T-cell (primary cell): ENCODE measurements around the gene BTNL3. TPM values are rescaled to one million over a fixed set of nuclear protein-coding genes. Genes with fewer than 3 reads are reported as not detected.

Source experiments
- ATAC-seq, 4 experiments: fragments of 200-7000 bp in 3 of 4; fragments of 150-1000 bp in 1 of 4; cut with Tn5 transposase; replicated peaks in 1 of 4; 1 replicate in 3 of 4; 2 replicates in 1 of 4; pipeline ENCODE4 v1.10.0; 2021; ENCODE audit warnings: moderate library complexity in 3 of 4, mild to moderate bottlenecking in 2 of 4, moderate number of reproducible peaks in 1 of 4
- CTCF ChIA-PET, 2 donors: fragments of 300-600 bp; sonication (Branson Sonifier 250); formaldehyde crosslinking; loops; one replicate each; lab custom pipeline; 2022; ENCODE audit warnings: antibody characterized with exemption in 2 of 2; lab: Charles Lee
- POLR2A ChIA-PET, 2 donors: fragments of 300-600 bp; sonication (Branson Sonifier 250); formaldehyde crosslinking; loops; one replicate each; lab custom pipeline; 2022; ENCODE audit warnings: antibody characterized with exemption in 2 of 2; lab: Charles Lee
- DNase-seq, 35 experiments: peaks; one replicate each; pipeline versions ENCODE4 v3.0.0 to v3.0.0-alpha.2; 2013 to 2023
- H3K27ac ChIP-seq: one replicate; pipeline ENCODE4 v1.5.1; 2013; ENCODE audit warnings: low read length
- H3K27me3 ChIP-seq, 2 experiments: replicated peaks in 1 of 2; 1 replicate in 1 of 2; 2 replicates in 1 of 2; pipeline versions ENCODE4 v1.6.1 to v1.7.0; 2013; ENCODE audit warnings: low read length in 1 of 2, mixed read lengths in 1 of 2; ENCODE audit not compliant: control insufficient read depth in 2 of 2, insufficient read depth in 2 of 2; ENCODE audit errors: extremely low read depth in 1 of 2
- H3K36me3 ChIP-seq, 2 donors: 1 replicate in 1 of 2; 2 replicates in 1 of 2; pipeline versions ENCODE4 v1.6.1 to v1.7.0; 2013; ENCODE audit warnings: low read length in 1 of 2; ENCODE audit not compliant: control insufficient read depth in 2 of 2, insufficient read depth in 1 of 2; ENCODE audit errors: extremely low read depth in 1 of 2
- H3K4me1 ChIP-seq, 2 experiments: 1 replicate in 1 of 2; 2 replicates in 1 of 2; pipeline versions ENCODE4 v1.6.1 to v1.7.0; 2013; ENCODE audit warnings: low read length in 2 of 2, mixed read lengths in 1 of 2; ENCODE audit not compliant: insufficient read depth in 2 of 2, control insufficient read depth in 1 of 2; ENCODE audit errors: extremely low read depth in 1 of 2
- H3K4me3 ChIP-seq, 2 donors: 1 replicate in 1 of 2; 2 replicates in 1 of 2; pipeline versions ENCODE4 v1.5.1 to v1.7.0; 2013; ENCODE audit warnings: mild to moderate bottlenecking in 2 of 2, low read length in 1 of 2, moderate library complexity in 1 of 2; ENCODE audit not compliant: control insufficient read depth in 1 of 2; ENCODE audit errors: extremely low read depth in 1 of 2
- H3K9me3 ChIP-seq: 2 replicates; pipeline ENCODE4 v1.7.0; 2013
- H3K27ac Mint-ChIP-seq, 2 donors: one replicate each; pipeline ENCODE4 v1.8.0; 2020 to 2021; ENCODE audit warnings: mild to moderate bottlenecking in 2 of 2, mixed read lengths in 2 of 2
- H3K27me3 Mint-ChIP-seq, 2 donors: one replicate each; pipeline ENCODE4 v1.8.0; 2021 to 2022; ENCODE audit warnings: mixed read lengths in 2 of 2
- H3K36me3 Mint-ChIP-seq: one replicate; pipeline ENCODE4 v1.8.0; 2021; ENCODE audit warnings: mixed read lengths
- H3K4me1 Mint-ChIP-seq, 3 donors: one replicate each; pipeline ENCODE4 v1.8.0; 2020 to 2022; ENCODE audit warnings: mixed read lengths in 3 of 3, mild to moderate bottlenecking in 1 of 3
- H3K4me3 Mint-ChIP-seq, 3 donors: one replicate each; pipeline ENCODE4 v1.8.0; 2020 to 2022; ENCODE audit warnings: mild to moderate bottlenecking in 3 of 3, mixed read lengths in 3 of 3, moderate library complexity in 3 of 3
- H3K9me3 Mint-ChIP-seq, 3 donors: one replicate each; pipeline ENCODE4 v1.8.0; 2020 to 2022; ENCODE audit warnings: mixed read lengths in 3 of 3
- WGBS: methylation state at CpG from one replicate; pipeline ENCODE4 v1.1.5; 2013; ENCODE audit warnings: missing lambda C conversion rate; ENCODE audit not compliant: insufficient coverage; 5-methylcytosine and 5-hydroxymethylcytosine counted together
- total RNA-seq, 35 experiments: library from RNA in 6 of 35; stranded (reverse) in 6 of 35; fragments of 120-200 nt in 1 of 35; gene quantifications; one replicate each; pipeline versions ENCODE4 v1.2.1 to v1.2.4 and lab custom pipeline; 2013 to 2026

BTNL3 gene
- total RNA-seq, 5 donors from 2014 or later (not counting 1 experiment from before 2014, with no cell fraction given) = not detected

- DNase-seq = no peak
- H3K4me1 Mint-ChIP-seq = peaks cover 20 to 21% (median 21%) of the 10 kb centered on the region in 3 donors
- 47% methylated on average over 3 of the region's 7 CpGs for WGBS
- peak overlapping the region in 1 of 3 donors; percentile 81 for H3K4me3 Mint-ChIP-seq
- no peaks in the 10 kb centered on the region for H3K36me3 Mint-ChIP-seq
- H3K27me3 Mint-ChIP-seq = peaks cover 76 to 82% of the 10 kb centered on the region in 2 donors
- ATAC-seq = no peak
- Histone ChIP-seq H3K27ac (no peak overlapping the region), H3K36me3 (no peaks in the 10 kb centered on the region), H3K4me1 (peaks cover 0 to 17% of the 10 kb centered on the region in 2 experiments), H3K9me3 (no peaks in the 10 kb centered on the region), H3K27me3 (peaks cover 11 to 72% of the 10 kb centered on the region in 2 experiments), H3K4me3 (no peak overlapping the region)
- H3K9me3 Mint-ChIP-seq = no peaks in the 10 kb centered on the region
- POLR2A ChIA-PET = interaction anchor here in 1 of 2 donors (0.6 kb wide), 1 partner anchor 130 kb away, joined by 5 read pairs; no protein-coding TSS in a partner anchor
- CTCF ChIA-PET = no interaction called here
- H3K27ac Mint-ChIP-seq = no peak overlapping the region
Measured at GRCh38 chr5:181054871-181055459, 66.3 kb downstream of the BTNL3 start.

Other genes starting within 250 kb of the BTNL3 start
- gene OR2Y1, start 248.8 kb upstream of the BTNL3 start, total RNA-seq = not detected
- 100 to 1,000 TPM in 3 of 5 donors, 10 to 100 TPM in 2; 83.1 to 198 (median 145) TPM for gene MGAT1, start 186.0 kb upstream of the BTNL3 start, total RNA-seq
- 10 to 100 TPM; 26.9 to 61.7 (median 54.9) TPM for gene ZFP62, start 127.6 kb upstream of the BTNL3 start, total RNA-seq
- not detected for gene BTNL8, start 89.7 kb upstream of the BTNL3 start, total RNA-seq
- under 1 TPM in 3 of 5 donors, not detected in 2; 0.41 to 0.95 (median 0.66) TPM for gene BTNL9, start 51.4 kb downstream of the BTNL3 start, total RNA-seq
- not detected for gene OR2V1, start 142.3 kb downstream of the BTNL3 start, total RNA-seq
- gene OR2V2, start 158.7 kb downstream of the BTNL3 start, total RNA-seq = not detected
- 1 to 10 TPM; 1.6 to 3.1 (median 3.0) TPM for gene TRIM7, start 216.3 kb downstream of the BTNL3 start, total RNA-seq
- 10 to 100 TPM; 32.2 to 46.2 (median 36.7) TPM for gene TRIM41, start 234.4 kb downstream of the BTNL3 start, total RNA-seq